HepG2 (cell line): ENCODE measurements around the gene SS18L1. TPM values are rescaled to one million over a fixed set of nuclear protein-coding genes. Genes with fewer than 3 reads are reported as not detected.

Experiments used
- GLI4 ChIP-seq: sonication (generic); formaldehyde crosslinking; IDR thresholded peaks from 2 replicates; pipeline ENCODE4 v1.5.1; 2020; ENCODE audit warnings: missing genetic modification reagents, mild to moderate bottlenecking, moderate library complexity, borderline replicate concordance
- HOXA9 ChIP-seq: sonication (generic); formaldehyde crosslinking; IDR thresholded peaks from 2 replicates; pipeline ENCODE4 v1.8.1; 2022; ENCODE audit warnings: missing genetic modification reagents, mild to moderate bottlenecking, moderate library complexity, borderline replicate concordance
- NRL ChIP-seq: sonication (generic); formaldehyde crosslinking; IDR thresholded peaks from 2 replicates; pipeline ENCODE4 v1.5.0; 2020; ENCODE audit warnings: missing genetic modification reagents, mild to moderate bottlenecking, moderate library complexity, borderline replicate concordance
- TBX3 ChIP-seq: fragments of 450-650 bp; IDR thresholded peaks from 2 replicates; pipeline ENCODE4 v1.6.1; 2017; ENCODE audit warnings: antibody characterized with exemption, mild to moderate bottlenecking, inconsistent platforms, borderline replicate concordance
- ZFAT ChIP-seq: sonication (generic); formaldehyde crosslinking; conservative IDR thresholded peaks from 2 replicates; pipeline ENCODE4 v1.8.1; 2023; ENCODE audit warnings: missing genetic modification reagents, inconsistent platforms
- ZFP36L2 ChIP-seq: sonication (generic); formaldehyde crosslinking; IDR thresholded peaks from 2 replicates; pipeline ENCODE4 v1.4.0; 2020; ENCODE audit warnings: missing genetic modification reagents
- ZKSCAN1 ChIP-seq: fragments of 150-350 bp; IDR thresholded peaks from 2 replicates; pipeline ENCODE4 v1.6.1; 2014; ENCODE audit warnings: low read length
- ZNF138 ChIP-seq: sonication (generic); formaldehyde crosslinking; IDR thresholded peaks from 2 replicates; pipeline ENCODE4 v1.5.0; 2020; ENCODE audit warnings: mild to moderate bottlenecking, low read depth, missing genetic modification reagents
- ZNF558 ChIP-seq: sonication (generic); formaldehyde crosslinking; IDR thresholded peaks from 2 replicates; pipeline ENCODE4 v1.9.0; 2022; ENCODE audit warnings: mild to moderate bottlenecking, missing genetic modification reagents, borderline replicate concordance
- ZNF567 ChIP-seq: sonication (generic); formaldehyde crosslinking; IDR thresholded peaks from 2 replicates; pipeline ENCODE4 v1.8.1; 2023; ENCODE audit warnings: mild to moderate bottlenecking, missing genetic modification reagents, borderline replicate concordance
- ZNF790 ChIP-seq: sonication (generic); formaldehyde crosslinking; IDR thresholded peaks from 2 replicates; pipeline ENCODE4 v1.8.0; 2022; ENCODE audit warnings: missing genetic modification reagents, mild to moderate bottlenecking, borderline replicate concordance
- polyA plus RNA-seq, 8 experiments: library from polyadenylated mRNA; depleted of rRNA in 3 of 8; stranded (reverse) in 7 of 8; unstranded in 1 of 8; fragments of >200 nt; fragmentation: Illumina TruSeq in 4 of 8; extraction: Trizol in 4 of 8; gene quantifications; 2 replicates each; pipeline versions ENCODE4 v1.2.1 to v1.2.3, GENCODE V29; 2011 to 2016; ENCODE audit warnings: low read depth in 4 of 8, missing spikeins in 1 of 8, mixed read lengths in 1 of 8; ENCODE audit not compliant: insufficient read depth in 1 of 8
- total RNA-seq, 5 experiments: library from RNA; depleted of rRNA; stranded (reverse); fragments of >200 nt; fragmentation: Illumina TruSeq; extraction: Trizol; gene quantifications; 2 replicates each; pipeline ENCODE4 v1.2.3, GENCODE V29; 2016; ENCODE audit warnings: low read depth in 1 of 5
- TF ChIP-seq, protein P1 (sequence below): sonication (generic); formaldehyde crosslinking; IDR thresholded peaks from 2 replicates; pipeline ENCODE4 v1.4.0; 2020; ENCODE audit warnings: mild to moderate bottlenecking, missing genetic modification reagents
- TF ChIP-seq, protein P2 (sequence below): sonication (generic); formaldehyde crosslinking; IDR thresholded peaks from 2 replicates; pipeline ENCODE4 v1.5.0; 2020; ENCODE audit warnings: mild to moderate bottlenecking, missing genetic modification reagents
- TF ChIP-seq, protein P3 (sequence below): sonication (generic); formaldehyde crosslinking; IDR thresholded peaks from 2 replicates; pipeline ENCODE4 v1.4.0; 2020; ENCODE audit warnings: missing genetic modification reagents, borderline replicate concordance

SS18L1 gene
- total and polyA plus RNA-seq, 2 of the 13 experiments (the other 11 are each of a cell fraction or from before 2014, with no cell fraction given), result 17.8 to 27.6 TPM

DNA sequence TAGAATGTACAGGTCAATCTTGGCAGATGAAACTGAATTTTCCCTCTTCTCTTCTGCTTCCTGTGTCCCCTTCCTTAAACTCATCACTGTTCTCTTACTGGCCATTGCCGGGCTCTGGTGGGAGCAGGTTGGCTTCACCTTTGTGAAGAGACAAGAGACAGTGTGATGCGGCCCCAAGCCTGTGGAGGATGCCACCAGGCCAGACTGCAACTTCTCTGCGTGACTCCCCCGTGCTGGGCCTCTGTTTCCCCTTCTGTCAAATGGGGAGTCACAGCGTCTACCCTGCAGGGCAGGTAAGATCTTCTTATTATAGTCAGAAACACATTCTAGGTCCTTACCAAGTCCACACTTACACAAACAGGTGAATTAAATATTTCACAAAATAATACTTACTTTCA lies 23.2 kb upstream of the SS18L1 start (continued):
- no peak for TF ChIP-seq ZFAT (CRISPR knock-in tag)
- no peak for TF ChIP-seq TBX3
- TF ChIP-seq, protein P1, sequence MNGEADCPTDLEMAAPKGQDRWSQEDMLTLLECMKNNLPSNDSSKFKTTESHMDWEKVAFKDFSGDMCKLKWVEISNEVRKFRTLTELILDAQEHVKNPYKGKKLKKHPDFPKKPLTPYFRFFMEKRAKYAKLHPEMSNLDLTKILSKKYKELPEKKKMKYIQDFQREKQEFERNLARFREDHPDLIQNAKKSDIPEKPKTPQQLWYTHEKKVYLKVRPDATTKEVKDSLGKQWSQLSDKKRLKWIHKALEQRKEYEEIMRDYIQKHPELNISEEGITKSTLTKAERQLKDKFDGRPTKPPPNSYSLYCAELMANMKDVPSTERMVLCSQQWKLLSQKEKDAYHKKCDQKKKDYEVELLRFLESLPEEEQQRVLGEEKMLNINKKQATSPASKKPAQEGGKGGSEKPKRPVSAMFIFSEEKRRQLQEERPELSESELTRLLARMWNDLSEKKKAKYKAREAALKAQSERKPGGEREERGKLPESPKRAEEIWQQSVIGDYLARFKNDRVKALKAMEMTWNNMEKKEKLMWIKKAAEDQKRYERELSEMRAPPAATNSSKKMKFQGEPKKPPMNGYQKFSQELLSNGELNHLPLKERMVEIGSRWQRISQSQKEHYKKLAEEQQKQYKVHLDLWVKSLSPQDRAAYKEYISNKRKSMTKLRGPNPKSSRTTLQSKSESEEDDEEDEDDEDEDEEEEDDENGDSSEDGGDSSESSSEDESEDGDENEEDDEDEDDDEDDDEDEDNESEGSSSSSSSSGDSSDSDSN (CRISPR knock-in tag), result no peak
- TF ChIP-seq, protein P2, sequence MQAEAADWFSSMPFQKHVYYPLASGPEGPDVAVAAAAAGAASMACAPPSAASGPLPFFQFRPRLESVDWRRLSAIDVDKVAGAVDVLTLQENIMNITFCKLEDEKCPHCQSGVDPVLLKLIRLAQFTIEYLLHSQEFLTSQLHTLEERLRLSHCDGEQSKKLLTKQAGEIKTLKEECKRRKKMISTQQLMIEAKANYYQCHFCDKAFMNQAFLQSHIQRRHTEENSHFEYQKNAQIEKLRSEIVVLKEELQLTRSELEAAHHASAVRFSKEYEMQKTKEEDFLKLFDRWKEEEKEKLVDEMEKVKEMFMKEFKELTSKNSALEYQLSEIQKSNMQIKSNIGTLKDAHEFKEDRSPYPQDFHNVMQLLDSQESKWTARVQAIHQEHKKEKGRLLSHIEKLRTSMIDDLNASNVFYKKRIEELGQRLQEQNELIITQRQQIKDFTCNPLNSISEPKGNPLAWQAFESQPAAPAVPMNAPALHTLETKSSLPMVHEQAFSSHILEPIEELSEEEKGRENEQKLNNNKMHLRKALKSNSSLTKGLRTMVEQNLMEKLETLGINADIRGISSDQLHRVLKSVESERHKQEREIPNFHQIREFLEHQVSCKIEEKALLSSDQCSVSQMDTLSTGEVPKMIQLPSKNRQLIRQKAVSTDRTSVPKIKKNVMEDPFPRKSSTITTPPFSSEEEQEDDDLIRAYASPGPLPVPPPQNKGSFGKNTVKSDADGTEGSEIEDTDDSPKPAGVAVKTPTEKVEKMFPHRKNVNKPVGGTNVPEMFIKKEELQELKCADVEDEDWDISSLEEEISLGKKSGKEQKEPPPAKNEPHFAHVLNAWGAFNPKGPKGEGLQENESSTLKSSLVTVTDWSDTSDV (CRISPR knock-in tag), result peak; percentile 79; the same call in 1 of the 2 replicates
- no peak for TF ChIP-seq GLI4
- TF ChIP-seq, protein P3, sequence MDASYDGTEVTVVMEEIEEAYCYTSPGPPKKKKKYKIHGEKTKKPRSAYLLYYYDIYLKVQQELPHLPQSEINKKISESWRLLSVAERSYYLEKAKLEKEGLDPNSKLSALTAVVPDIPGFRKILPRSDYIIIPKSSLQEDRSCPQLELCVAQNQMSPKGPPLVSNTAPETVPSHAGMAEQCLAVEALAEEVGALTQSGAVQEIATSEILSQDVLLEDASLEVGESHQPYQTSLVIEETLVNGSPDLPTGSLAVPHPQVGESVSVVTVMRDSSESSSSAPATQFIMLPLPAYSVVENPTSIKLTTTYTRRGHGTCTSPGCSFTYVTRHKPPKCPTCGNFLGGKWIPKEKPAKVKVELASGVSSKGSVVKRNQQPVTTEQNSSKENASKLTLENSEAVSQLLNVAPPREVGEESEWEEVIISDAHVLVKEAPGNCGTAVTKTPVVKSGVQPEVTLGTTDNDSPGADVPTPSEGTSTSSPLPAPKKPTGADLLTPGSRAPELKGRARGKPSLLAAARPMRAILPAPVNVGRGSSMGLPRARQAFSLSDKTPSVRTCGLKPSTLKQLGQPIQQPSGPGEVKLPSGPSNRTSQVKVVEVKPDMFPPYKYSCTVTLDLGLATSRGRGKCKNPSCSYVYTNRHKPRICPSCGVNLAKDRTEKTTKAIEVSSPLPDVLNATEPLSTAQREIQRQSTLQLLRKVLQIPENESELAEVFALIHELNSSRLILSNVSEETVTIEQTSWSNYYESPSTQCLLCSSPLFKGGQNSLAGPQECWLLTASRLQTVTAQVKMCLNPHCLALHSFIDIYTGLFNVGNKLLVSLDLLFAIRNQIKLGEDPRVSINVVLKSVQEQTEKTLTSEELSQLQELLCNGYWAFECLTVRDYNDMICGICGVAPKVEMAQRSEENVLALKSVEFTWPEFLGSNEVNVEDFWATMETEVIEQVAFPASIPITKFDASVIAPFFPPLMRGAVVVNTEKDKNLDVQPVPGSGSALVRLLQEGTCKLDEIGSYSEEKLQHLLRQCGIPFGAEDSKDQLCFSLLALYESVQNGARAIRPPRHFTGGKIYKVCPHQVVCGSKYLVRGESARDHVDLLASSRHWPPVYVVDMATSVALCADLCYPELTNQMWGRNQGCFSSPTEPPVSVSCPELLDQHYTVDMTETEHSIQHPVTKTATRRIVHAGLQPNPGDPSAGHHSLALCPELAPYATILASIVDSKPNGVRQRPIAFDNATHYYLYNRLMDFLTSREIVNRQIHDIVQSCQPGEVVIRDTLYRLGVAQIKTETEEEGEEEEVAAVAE (CRISPR knock-in tag), result no peak
- TF ChIP-seq ZNF790 (CRISPR knock-in tag), result no peak
- no peak for TF ChIP-seq ZNF567
- no peak for TF ChIP-seq HOXA9
- TF ChIP-seq ZFP36L2 (CRISPR knock-in tag), result no peak
- no peak for TF ChIP-seq ZKSCAN1
- 0 out of 2 replicates have a peak, but pooled peaks have one; percentile 44 for TF ChIP-seq NRL (CRISPR knock-in tag)
- TF ChIP-seq ZNF138 (CRISPR knock-in tag), result no peak
- TF ChIP-seq ZNF558, result 0 out of 2 replicates have a peak, but pooled peaks have one; percentile 5
